Mucosa of rectum (tissue), 2 donors: Measurements from ENCODE around the gene IFNG.

Source experiments
- H3K27ac ChIP-seq, 2 donors: one replicate each; pipeline ENCODE4 v1.7.0; 2013; ENCODE audit warnings: inconsistent platforms in 2 of 2, low read depth in 2 of 2, low read length in 2 of 2
- H3K27me3 ChIP-seq, 2 donors: one replicate each; pipeline ENCODE4 v1.7.0; 2013; ENCODE audit warnings: low read length in 2 of 2; ENCODE audit not compliant: control insufficient read depth in 2 of 2, insufficient read depth in 2 of 2
- H3K36me3 ChIP-seq, 2 donors: one replicate each; pipeline ENCODE4 v1.7.0; 2013; ENCODE audit warnings: low read length in 2 of 2; ENCODE audit not compliant: control insufficient read depth in 2 of 2, insufficient read depth in 2 of 2
- H3K4me1 ChIP-seq, 2 donors: one replicate each; pipeline ENCODE4 v1.7.0; 2013; ENCODE audit warnings: low read length in 2 of 2, mild to moderate bottlenecking in 1 of 2; ENCODE audit not compliant: control insufficient read depth in 2 of 2, insufficient read depth in 2 of 2
- H3K4me3 ChIP-seq, 2 donors: one replicate each; pipeline ENCODE4 v1.7.0; 2013; ENCODE audit warnings: low read length in 2 of 2
- H3K9ac ChIP-seq, 2 donors: one replicate each; pipeline ENCODE4 v1.7.0; 2013; ENCODE audit warnings: low read length in 2 of 2, low read depth in 1 of 2, mild to moderate bottlenecking in 1 of 2
- H3K9me3 ChIP-seq, 2 donors: one replicate each; pipeline ENCODE4 v1.7.0; 2013; ENCODE audit warnings: low read length in 2 of 2; ENCODE audit not compliant: control insufficient read depth in 2 of 2
- donor health status: healthy.
- donor health status: Normal muscosa, but diverticular disease.

Gene IFNG

GRCh38 chr12:68106160-68106559, 53.4 kb downstream of the IFNG start:
- Histone ChIP-seq H3K27ac (no peak overlapping the region), H3K9ac (no peak overlapping the region), H3K9me3 (no peaks in the 10 kb centered on the region), H3K4me1 (no peaks in the 10 kb centered on the region), H3K36me3 (no peaks in the 10 kb centered on the region), H3K4me3 (no peak overlapping the region), H3K27me3 (no peaks in the 10 kb centered on the region)
